GM12892 (cell line): ENCODE results near the gene MUC12.

Experiments
- POLR2A ChIP-seq: IDR thresholded peaks from 2 replicates; pipeline ENCODE4 v1.6.1; 2011; ENCODE audit warnings: low read depth, low read length, control low read depth
- POLR2AphosphoS5 ChIP-seq: IDR thresholded peaks from 2 replicates; pipeline ENCODE4 v1.6.1; 2011; ENCODE audit warnings: low read depth, low read length, control low read depth

- TF ChIP-seq POLR2A, result no peak
- no peak for TF ChIP-seq POLR2AphosphoS5
These were observed 51.1 kb downstream of the MUC12 start for GRCh38 chr7:101020444-101020843.
